ENCODE data around the gene TOP1.

The TOP1 gene

GRCh38 chr20:41170386-41171105 lies 141.9 kb downstream of the TOP1 start:
- DNase-seq, result no peak
- in situ Hi-C loops (cut with MboI; ENCODE audit: low pct_unique_long_range_greater_than_20kb, low sequenced_read_pairs), result loop anchor here (10.0 kb wide), 1 partner anchor 174 kb away; the partner anchor contains the start of gene LPIN3

- in situ Hi-C loops (cut with MboI; ENCODE audit: low pct_unique_long_range_greater_than_20kb, low sequenced_read_pairs), result loop anchor here (10.0 kb wide), 1 partner anchor 173 kb away; the partner anchor contains the start of gene LPIN3
- DNase-seq, result no peak
Measured at GRCh38 chr20:41171736-41172295, 143.2 kb downstream of the TOP1 start.

DNA sequence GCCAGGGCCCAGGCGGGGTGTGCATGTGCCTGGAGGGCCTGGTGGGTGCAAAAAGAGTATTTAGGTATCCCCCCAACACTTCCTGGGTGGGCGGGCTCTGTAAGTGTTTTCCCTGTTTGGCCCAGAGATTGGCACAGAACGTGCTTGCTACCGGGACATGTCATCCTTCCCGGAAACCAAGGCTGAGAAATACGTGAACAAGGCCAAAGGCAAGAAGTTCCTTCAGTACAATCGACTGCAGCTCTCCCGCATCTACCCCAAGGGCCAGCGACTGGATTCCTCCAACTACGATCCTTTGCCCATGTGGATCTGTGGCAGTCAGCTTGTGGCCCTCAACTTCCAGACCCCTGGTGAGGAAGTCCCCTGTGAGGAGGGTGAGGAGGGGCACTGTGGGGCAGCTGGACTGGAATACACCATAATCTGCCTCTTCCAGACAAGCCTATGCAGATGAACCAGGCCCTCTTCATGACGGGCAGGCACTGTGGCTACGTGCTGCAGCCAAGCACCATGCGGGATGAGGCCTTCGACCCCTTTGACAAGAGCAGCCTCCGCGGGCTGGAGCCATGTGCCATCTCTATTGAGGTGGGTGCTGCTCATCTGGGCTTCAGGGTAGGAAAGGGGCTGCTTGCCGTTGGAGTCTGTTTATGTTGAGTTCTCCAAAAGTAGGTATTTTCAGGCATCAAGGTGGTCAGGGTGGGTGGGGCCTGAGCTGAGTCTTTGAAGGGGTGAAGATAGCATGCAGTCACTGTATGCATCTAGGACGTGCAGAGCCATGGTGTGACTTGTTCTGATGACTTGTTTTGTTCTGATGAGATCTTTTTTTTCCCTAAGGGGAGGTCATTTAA lies 143.9 kb downstream of the TOP1 start:
- in situ Hi-C loops (cut with MboI; ENCODE audit: low pct_unique_long_range_greater_than_20kb, low sequenced_read_pairs), result loop anchor here (10.0 kb wide), 1 partner anchor 172 kb away; the partner anchor contains the start of gene LPIN3
- no peak for DNase-seq

DNA sequence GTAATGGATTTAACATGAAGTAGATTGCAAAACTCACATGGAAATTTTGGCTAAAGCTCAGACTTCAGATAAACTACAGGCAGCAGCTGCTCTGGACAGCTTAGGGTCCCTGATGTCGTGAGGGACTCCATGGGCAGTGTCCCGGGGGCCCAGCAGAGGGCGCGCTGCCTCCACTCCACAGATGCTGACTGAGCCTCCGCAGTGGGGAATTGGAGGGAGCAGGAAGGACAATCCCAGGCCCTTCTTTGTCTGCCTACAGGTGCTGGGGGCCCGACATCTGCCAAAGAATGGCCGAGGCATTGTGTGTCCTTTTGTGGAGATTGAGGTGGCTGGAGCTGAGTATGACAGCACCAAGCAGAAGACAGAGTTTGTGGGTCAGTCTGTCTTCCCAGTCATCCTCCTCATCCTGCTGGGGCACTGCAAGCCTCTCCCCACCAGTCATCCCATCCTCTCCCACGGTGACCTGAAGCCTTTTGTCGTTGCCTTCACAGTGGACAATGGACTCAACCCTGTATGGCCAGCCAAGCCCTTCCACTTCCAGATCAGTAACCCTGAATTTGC lies 144.6 kb downstream of the TOP1 start:
- DNase-seq, result peak; percentile 81
- in situ Hi-C loops (cut with MboI; ENCODE audit: low pct_unique_long_range_greater_than_20kb, low sequenced_read_pairs), result loop anchor here (10.0 kb wide), 1 partner anchor 172 kb away; the partner anchor contains the start of gene LPIN3

DNA sequence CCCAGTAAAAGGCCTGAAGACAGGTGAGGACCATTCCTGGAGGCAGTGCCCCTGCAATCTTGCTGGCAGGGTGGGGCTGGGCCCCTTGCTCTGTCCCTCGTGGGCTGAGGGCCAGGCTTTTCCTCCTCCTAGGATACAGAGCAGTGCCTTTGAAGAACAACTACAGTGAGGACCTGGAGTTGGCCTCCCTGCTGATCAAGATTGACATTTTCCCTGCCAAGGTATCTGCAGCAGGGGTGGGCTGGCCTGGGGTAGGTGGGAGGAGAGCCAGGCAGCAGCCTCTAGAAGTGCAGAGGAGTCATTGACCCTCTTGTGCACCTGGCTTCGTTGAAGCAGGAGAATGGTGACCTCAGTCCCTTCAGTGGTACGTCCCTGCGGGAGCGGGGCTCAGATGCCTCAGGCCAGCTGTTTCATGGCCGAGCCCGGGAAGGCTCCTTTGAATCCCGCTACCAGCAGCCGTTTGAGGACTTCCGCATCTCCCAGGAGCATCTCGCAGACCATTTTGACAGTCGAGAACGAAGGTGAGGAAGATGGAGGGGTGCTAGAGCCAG lies 145.2 kb downstream of the TOP1 start:
- DNase-seq, result no peak
- in situ Hi-C loops (cut with MboI; ENCODE audit: low pct_unique_long_range_greater_than_20kb, low sequenced_read_pairs), result loop anchor here (10.0 kb wide), 1 partner anchor 171 kb away; the partner anchor contains the start of gene LPIN3

Measured in KBM-7 (cell line).